GM19240 (cell line): Measurements from ENCODE around the gene RCHY1.
"Not testable (repeated sequence)": the region's sequence is repeated elsewhere in the genome, so short reads cannot be mapped to it uniquely, and the experiment has no call there.

Source experiments
- DNase-seq: peaks from one replicate; pipeline ENCODE4 v3.0.0; 2011; ENCODE audit warnings: low spot score; ENCODE audit not compliant: insufficient read length

RCHY1 gene

GRCh38 chr4:75514131-75514948, at the start of gene RCHY1, which contains the start of gene THAP6:
RCHY1 (minus strand) TSS chr4:75514403; CDS start chr4:75514286, 117 bp downstream.
THAP6 (plus strand) TSS chr4:75514473; CDS start chr4:75515453, 980 bp downstream.
- peak; percentile 25 for DNase-seq

- no peak for DNase-seq
Observed at GRCh38 chr4:75561789-75562188, 47.6 kb upstream of the RCHY1 start.

GRCh38 chr4:75557696-75558095, 43.5 kb upstream of the RCHY1 start:
- DNase-seq, result no peak

- peak; percentile 29 for DNase-seq
Observed at GRCh38 chr4:75555294-75556164, 41.3 kb upstream of the RCHY1 start, which contains the start of gene ODAPH. ODAPH (plus strand) TSS chr4:75556066; CDS start chr4:75556083, 17 bp downstream.

GRCh38 chr4:75552452-75552851, 38.2 kb upstream of the RCHY1 start:
- DNase-seq, result no peak

- no peak for DNase-seq
Observed at GRCh38 chr4:75549019-75549418, 34.8 kb upstream of the RCHY1 start.

GRCh38 chr4:75547647-75548387, 33.6 kb upstream of the RCHY1 start:
- no peak for DNase-seq

GRCh38 chr4:75545526-75545925, 31.3 kb upstream of the RCHY1 start:
- no peak for DNase-seq

GRCh38 chr4:75544870-75545269, 30.7 kb upstream of the RCHY1 start:
- no peak for DNase-seq

- DNase-seq, result not testable (repeated sequence)
Observed at GRCh38 chr4:75544220-75544619, 30.0 kb upstream of the RCHY1 start.

- DNase-seq, result no peak
Observed at GRCh38 chr4:75542824-75543223, 28.6 kb upstream of the RCHY1 start.

GRCh38 chr4:75537308-75537707, 23.1 kb upstream of the RCHY1 start:
- DNase-seq, result not testable (repeated sequence)

- not testable (repeated sequence) for DNase-seq
Observed at GRCh38 chr4:75533926-75534325, 19.7 kb upstream of the RCHY1 start.

GRCh38 chr4:75533339-75533887, 19.2 kb upstream of the RCHY1 start:
- not testable (repeated sequence) for DNase-seq

GRCh38 chr4:75531536-75532143, 17.4 kb upstream of the RCHY1 start:
- DNase-seq, result not testable (repeated sequence)

GRCh38 chr4:75530556-75531322, 16.5 kb upstream of the RCHY1 start:
- DNase-seq, result no peak

GRCh38 chr4:75527482-75527881, 13.3 kb upstream of the RCHY1 start:
- no peak for DNase-seq

- no peak for DNase-seq
Observed at GRCh38 chr4:75525910-75526309, 11.7 kb upstream of the RCHY1 start.

- DNase-seq, result no peak
Observed at GRCh38 chr4:75525086-75525485, 10.9 kb upstream of the RCHY1 start.

GRCh38 chr4:75519452-75519851, 5.2 kb upstream of the RCHY1 start:
- DNase-seq, result not testable (repeated sequence)
